Panc1 (cell line): Measurements from ENCODE around the gene FTO. TPM values are rescaled to one million over a fixed set of nuclear protein-coding genes. Genes with fewer than 3 reads are reported as not detected.

Source experiments
- ATAC-seq: fragments of 200-7000 bp; cut with Tn5 transposase; 2 replicates; pipeline ENCODE4 v1.9.1; 2020; ENCODE audit warnings: mild to moderate bottlenecking, moderate library complexity
- BruUV-seq: library from RNA; stranded (reverse); fragments of 400-500 nt; replicated peaks from 2 replicates; lab custom pipeline; 2021; lab: Mats Ljungman, UMichigan
- CTCF ChIA-PET: fragments of 300-600 bp; sonication (Branson Sonifier 250); formaldehyde crosslinking; loops from one replicate; lab custom pipeline; 2022; ENCODE audit warnings: antibody characterized with exemption; lab: Charles Lee
- POLR2A ChIA-PET: fragments of 300-600 bp; sonication (Branson Sonifier 250); formaldehyde crosslinking; loops from one replicate; lab custom pipeline; 2022; ENCODE audit warnings: antibody characterized with exemption; lab: Charles Lee
- DNase-seq: peaks from one replicate; pipeline ENCODE4 v3.0.0-alpha.2; 2010; ENCODE audit warnings: low read depth, low spot score
- H3K27ac ChIP-seq: 2 replicates; pipeline ENCODE4 v1.5.1; 2011; ENCODE audit warnings: mild to moderate bottlenecking, low read length, inconsistent platforms
- H3K27me3 ChIP-seq: fragments of 200-500 bp; sonication (Bioruptor generic); 2 replicates; pipeline ENCODE4 v1.6.0; 2014; ENCODE audit warnings: low read length, inconsistent platforms; ENCODE audit not compliant: control insufficient read depth, insufficient read depth
- H3K36me3 ChIP-seq: fragments of 200-500 bp; sonication (Bioruptor generic); 2 replicates; pipeline ENCODE4 v1.5.1; 2014; ENCODE audit warnings: inconsistent platforms, mild to moderate bottlenecking, low read length, moderate library complexity; ENCODE audit not compliant: control insufficient read depth, insufficient read depth
- H3K4me1 ChIP-seq: 2 replicates; pipeline ENCODE4 v1.5.1; 2011; ENCODE audit warnings: inconsistent platforms, mild to moderate bottlenecking, low read length, moderate library complexity; ENCODE audit not compliant: control insufficient read depth, insufficient read depth
- H3K4me3 ChIP-seq, 2 experiments: 2 replicates each; pipeline ENCODE4 v1.5.1; 2011 to 2012; ENCODE audit warnings: low read depth in 2 of 2, low read length in 2 of 2, mild to moderate bottlenecking in 2 of 2, inconsistent platforms in 1 of 2, moderate library complexity in 1 of 2
- H3K9me3 ChIP-seq: fragments of 200-500 bp; sonication (Bioruptor generic); 2 replicates; pipeline ENCODE4 v1.5.1; 2014; ENCODE audit warnings: low read depth, mild to moderate bottlenecking, inconsistent platforms, low read length, moderate library complexity; ENCODE audit not compliant: control insufficient read depth, insufficient read depth
- POLR2AphosphoS5 ChIP-seq: IDR thresholded peaks from 2 replicates; pipeline ENCODE4 v1.6.1; 2012; ENCODE audit warnings: mild to moderate bottlenecking, low read depth, low read length, moderate library complexity
- SIN3A ChIP-seq: IDR thresholded peaks from 2 replicates; pipeline ENCODE4 v1.6.1; 2012; ENCODE audit warnings: low read depth, mild to moderate bottlenecking, low read length, moderate library complexity, borderline replicate concordance; ENCODE audit not compliant: insufficient read depth
- TCF7L2 ChIP-seq: IDR thresholded peaks from 2 replicates; pipeline ENCODE4 v1.6.1; 2011; ENCODE audit warnings: mild to moderate bottlenecking, low read depth, low read length, inconsistent platforms
- in situ Hi-C: cut with HindIII; loops from 2 replicates; pipeline ENCODE4 v1.10.0; 2016; ENCODE audit warnings: low sequenced_read_pairs, low pct_unique_long_range_greater_than_20kb
- intact Hi-C: fragments of 100-400 bp; cut with micrococcal nuclease; formaldehyde crosslinking; loops from one replicate; pipeline ENCODE4 v1.10.0; 2022; ENCODE audit not compliant: unreplicated experiment
- total RNA-seq: library from RNA; stranded (reverse); gene quantifications from one replicate; pipeline ENCODE4 v1.2.1, GENCODE V29; 2021; ENCODE audit not compliant: unreplicated experiment
- TF ChIP-seq, protein P1 (sequence below): fragments of 450-650 bp; IDR thresholded peaks from 2 replicates; pipeline ENCODE4 v1.5.1; 2017; ENCODE audit warnings: mild to moderate bottlenecking
- TF ChIP-seq, protein P2 (sequence below), 2 experiments: IDR thresholded peaks; 2 replicates each; pipeline ENCODE4 v1.6.1; 2011 to 2012; ENCODE audit warnings: low read depth in 2 of 2, control low read depth in 1 of 2, low read length in 1 of 2, mild to moderate bottlenecking in 1 of 2, moderate library complexity in 1 of 2; ENCODE audit not compliant: insufficient read depth in 1 of 2

The FTO gene
- total RNA-seq, 1 experiment from 2014 or later, result 38.2 TPM

DNA sequence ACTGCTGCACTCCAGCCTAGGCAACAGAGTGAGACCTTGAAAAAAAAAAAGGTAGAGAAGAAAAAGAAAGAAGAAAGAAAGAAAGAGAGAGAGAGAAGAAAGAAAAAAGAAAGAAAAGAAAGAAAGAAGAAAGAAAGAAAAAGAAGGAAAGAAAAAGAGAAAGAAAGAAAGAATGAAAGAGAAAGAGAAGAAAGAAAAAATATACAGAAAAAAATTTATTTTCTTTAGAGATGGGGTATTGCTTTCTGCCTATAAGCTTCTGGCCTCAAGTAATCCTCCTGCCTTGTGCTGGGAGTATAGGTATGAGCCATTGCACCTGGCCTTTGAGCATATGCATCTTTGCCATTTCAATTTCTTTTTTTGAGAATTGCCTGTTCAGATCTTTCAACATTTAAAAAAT, 425.9 kb downstream of the FTO start:
- DNase-seq (no peak), ATAC-seq (no peak)
- TF ChIP-seq, protein P1, sequence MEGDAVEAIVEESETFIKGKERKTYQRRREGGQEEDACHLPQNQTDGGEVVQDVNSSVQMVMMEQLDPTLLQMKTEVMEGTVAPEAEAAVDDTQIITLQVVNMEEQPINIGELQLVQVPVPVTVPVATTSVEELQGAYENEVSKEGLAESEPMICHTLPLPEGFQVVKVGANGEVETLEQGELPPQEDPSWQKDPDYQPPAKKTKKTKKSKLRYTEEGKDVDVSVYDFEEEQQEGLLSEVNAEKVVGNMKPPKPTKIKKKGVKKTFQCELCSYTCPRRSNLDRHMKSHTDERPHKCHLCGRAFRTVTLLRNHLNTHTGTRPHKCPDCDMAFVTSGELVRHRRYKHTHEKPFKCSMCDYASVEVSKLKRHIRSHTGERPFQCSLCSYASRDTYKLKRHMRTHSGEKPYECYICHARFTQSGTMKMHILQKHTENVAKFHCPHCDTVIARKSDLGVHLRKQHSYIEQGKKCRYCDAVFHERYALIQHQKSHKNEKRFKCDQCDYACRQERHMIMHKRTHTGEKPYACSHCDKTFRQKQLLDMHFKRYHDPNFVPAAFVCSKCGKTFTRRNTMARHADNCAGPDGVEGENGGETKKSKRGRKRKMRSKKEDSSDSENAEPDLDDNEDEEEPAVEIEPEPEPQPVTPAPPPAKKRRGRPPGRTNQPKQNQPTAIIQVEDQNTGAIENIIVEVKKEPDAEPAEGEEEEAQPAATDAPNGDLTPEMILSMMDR, result no peak
- TF ChIP-seq SIN3A, result no peak
- TF ChIP-seq, protein P2, sequence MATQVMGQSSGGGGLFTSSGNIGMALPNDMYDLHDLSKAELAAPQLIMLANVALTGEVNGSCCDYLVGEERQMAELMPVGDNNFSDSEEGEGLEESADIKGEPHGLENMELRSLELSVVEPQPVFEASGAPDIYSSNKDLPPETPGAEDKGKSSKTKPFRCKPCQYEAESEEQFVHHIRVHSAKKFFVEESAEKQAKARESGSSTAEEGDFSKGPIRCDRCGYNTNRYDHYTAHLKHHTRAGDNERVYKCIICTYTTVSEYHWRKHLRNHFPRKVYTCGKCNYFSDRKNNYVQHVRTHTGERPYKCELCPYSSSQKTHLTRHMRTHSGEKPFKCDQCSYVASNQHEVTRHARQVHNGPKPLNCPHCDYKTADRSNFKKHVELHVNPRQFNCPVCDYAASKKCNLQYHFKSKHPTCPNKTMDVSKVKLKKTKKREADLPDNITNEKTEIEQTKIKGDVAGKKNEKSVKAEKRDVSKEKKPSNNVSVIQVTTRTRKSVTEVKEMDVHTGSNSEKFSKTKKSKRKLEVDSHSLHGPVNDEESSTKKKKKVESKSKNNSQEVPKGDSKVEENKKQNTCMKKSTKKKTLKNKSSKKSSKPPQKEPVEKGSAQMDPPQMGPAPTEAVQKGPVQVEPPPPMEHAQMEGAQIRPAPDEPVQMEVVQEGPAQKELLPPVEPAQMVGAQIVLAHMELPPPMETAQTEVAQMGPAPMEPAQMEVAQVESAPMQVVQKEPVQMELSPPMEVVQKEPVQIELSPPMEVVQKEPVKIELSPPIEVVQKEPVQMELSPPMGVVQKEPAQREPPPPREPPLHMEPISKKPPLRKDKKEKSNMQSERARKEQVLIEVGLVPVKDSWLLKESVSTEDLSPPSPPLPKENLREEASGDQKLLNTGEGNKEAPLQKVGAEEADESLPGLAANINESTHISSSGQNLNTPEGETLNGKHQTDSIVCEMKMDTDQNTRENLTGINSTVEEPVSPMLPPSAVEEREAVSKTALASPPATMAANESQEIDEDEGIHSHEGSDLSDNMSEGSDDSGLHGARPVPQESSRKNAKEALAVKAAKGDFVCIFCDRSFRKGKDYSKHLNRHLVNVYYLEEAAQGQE (IDR thresholded peaks at IDR 0.05; ENCODE audit: insufficient read depth in 1 of 2, low read depth in 2 of 2, low read length in 1 of 2), result no peak
- TF ChIP-seq POLR2AphosphoS5, result no peak
- no peak for TF ChIP-seq TCF7L2
- Histone ChIP-seq H3K9me3 (no peaks in the 10 kb centered on the region), H3K27me3 (no peaks in the 10 kb centered on the region), H3K27ac (no peak overlapping the region), H3K4me1 (no peaks in the 10 kb centered on the region), H3K36me3 (no peaks in the 10 kb centered on the region), H3K4me3 (no peak overlapping the region)
- CTCF ChIA-PET, result no interaction called here
- intact Hi-C loops, result no loop called here
- POLR2A ChIA-PET, result interaction anchor here (0.7 kb wide), 1 partner anchor 64 kb away, joined by 9 read pairs; no protein-coding TSS in a partner anchor
- BruUV-seq, result no TSS peak
- in situ Hi-C loops, result no loop called here

DNA sequence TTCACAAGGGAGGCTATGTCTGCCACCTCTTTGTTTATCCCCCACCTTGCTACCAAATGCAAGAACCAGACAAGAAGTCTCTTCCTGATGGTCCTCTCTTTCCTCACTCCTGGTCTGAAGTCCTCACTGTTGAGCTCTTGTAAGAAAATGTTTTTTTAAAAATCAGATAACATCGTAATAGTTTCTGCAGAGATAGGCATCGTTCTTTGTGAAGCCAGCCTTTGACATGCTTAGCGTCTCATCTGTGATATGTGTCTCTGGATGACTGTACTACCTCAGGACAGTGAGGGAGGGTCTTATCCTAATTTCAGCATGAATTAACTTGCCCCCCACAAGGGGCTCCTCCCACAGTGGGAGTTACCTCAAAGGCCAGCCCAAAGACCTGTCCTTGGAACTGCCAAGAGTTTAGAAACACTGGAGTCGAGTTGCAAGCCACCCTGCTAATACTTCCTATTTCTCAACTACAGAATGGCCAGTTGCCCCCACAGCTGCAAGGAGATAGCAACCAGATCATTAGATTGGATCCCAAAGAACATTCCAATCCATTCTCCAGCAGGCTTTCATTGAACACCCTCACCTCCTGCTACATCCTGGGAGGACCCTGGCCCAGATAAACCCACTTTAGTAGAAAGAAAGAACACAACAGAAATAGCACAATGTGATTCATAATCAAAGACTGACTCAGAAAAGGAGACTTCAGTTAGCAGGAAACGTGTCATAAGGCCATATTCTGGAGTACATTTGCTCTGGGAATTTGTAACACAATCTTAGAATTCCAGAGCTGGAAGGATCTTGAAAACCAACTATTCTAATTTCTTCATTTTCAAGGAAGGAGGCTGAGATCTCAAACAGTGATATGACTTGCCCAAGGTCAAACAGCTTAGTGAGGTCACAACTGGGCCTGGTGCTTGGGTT, 431.7 kb downstream of the FTO start:
- no peak for DNase-seq
- H3K27ac ChIP-seq, result no peak overlapping the region
- intact Hi-C loops, result no loop called here
- ChIA-PET CTCF (no interaction called here), POLR2A (no interaction called here)
- no peaks in the 10 kb centered on the region for H3K4me1 ChIP-seq
- no peaks in the 10 kb centered on the region for H3K9me3 ChIP-seq
- no peaks in the 10 kb centered on the region for H3K36me3 ChIP-seq
- TF ChIP-seq, protein P1, result no peak
- no peak for TF ChIP-seq SIN3A
- TF ChIP-seq POLR2AphosphoS5, result no peak
- TF ChIP-seq, protein P2 (IDR thresholded peaks at IDR 0.05; ENCODE audit: insufficient read depth in 1 of 2, low read depth in 2 of 2, low read length in 1 of 2), result no peak
- TF ChIP-seq TCF7L2, result no peak
- in situ Hi-C loops, result no loop called here
- H3K4me3 ChIP-seq, result no peak overlapping the region
- BruUV-seq, result no TSS peak
- H3K27me3 ChIP-seq, result no peaks in the 10 kb centered on the region
- ATAC-seq, result no peak
